ENCODE results near the gene DOHH.

DOHH gene

GRCh38 chr19:3544742-3545668 is 44.5 kb upstream of the DOHH start:
- H3K9me3 ChIP-seq (ENCODE audit: control insufficient read depth, insufficient read depth, low read depth, low read length) = no peaks in the 10 kb centered on the region
- POLR2A ChIA-PET = interaction anchor here (0.6 to 1.2 kb wide), 5 partner anchors 12 to 44 kb away, joined by 3 to 4 read pairs (median 3); no protein-coding TSS in a partner anchor
- no peaks in the 10 kb centered on the region for H3K4me1 ChIP-seq (ENCODE audit: control insufficient read depth, insufficient read depth, low read length)
- H3K4me3 ChIP-seq (ENCODE audit: low read depth, low read length) = no peak overlapping the region
- CTCF ChIA-PET = interaction anchor here (0.6 to 2.8 kb wide), 19 partner anchors 10 to 514 kb away, joined by 3 to 21 read pairs (median 3); no protein-coding TSS in a partner anchor
- peaks cover under 1 to 41% of the 10 kb centered on the region in 2 experiments; a peak in 2 of 3 replicates for H3K36me3 ChIP-seq (ENCODE audit: control insufficient read depth in 2 of 2, insufficient read depth in 1 of 2, low read length in 2 of 2)
- no peak overlapping the region for H3K27ac ChIP-seq (ENCODE audit: extremely low read depth, low read depth, low read length)
- TF ChIP-seq ATF2 (tag by site-specific recombination; IDR thresholded peaks at IDR 0.05; ENCODE audit: low read depth) (no peak), ZNF600 (tag by site-specific recombination; IDR thresholded peaks at IDR 0.05) (peak; percentile 82), ZNF692 (tag by site-specific recombination; IDR thresholded peaks at IDR 0.05) (peak; percentile 48; the same call in 1 of the 2 replicates), ZNF785 (tag by site-specific recombination; IDR thresholded peaks at IDR 0.05) (no peak), KLF17 (tag by site-specific recombination; IDR thresholded peaks at IDR 0.05) (peak; percentile 23), ZNF16 (tag by site-specific recombination; IDR thresholded peaks at IDR 0.05; ENCODE audit: low read depth) (peak; percentile 97), OSR2 (tag by site-specific recombination; IDR thresholded peaks at IDR 0.05) (no peak), CTCF (tag by site-specific recombination; IDR thresholded peaks at IDR 0.05) (peak; percentile 96), ZBTB8A (tag by site-specific recombination; IDR thresholded peaks at IDR 0.05) (0 out of 2 replicates have a peak, but pooled peaks have one; percentile 11), PRDM10 (tag by site-specific recombination; IDR thresholded peaks at IDR 0.05) (peak; percentile 94), SP7 (tag by site-specific recombination; IDR thresholded peaks at IDR 0.05) (peak; percentile 55), ZBTB17 (tag by site-specific recombination; IDR thresholded peaks at IDR 0.05) (peak; percentile 29; the same call in 1 of the 2 replicates), ZNF19 (tag by site-specific recombination; IDR thresholded peaks at IDR 0.05; ENCODE audit: low read depth) (no peak), KLF7 (tag by site-specific recombination; IDR thresholded peaks at IDR 0.05; ENCODE audit: borderline replicate concordance) (no peak), ZNF391 (tag by site-specific recombination; IDR thresholded peaks at IDR 0.05; ENCODE audit: borderline replicate concordance, low read depth) (peak; percentile 83; the same call in 1 of the 2 replicates), ZFHX2 (tag by site-specific recombination; conservative IDR thresholded peaks at IDR 0.05) (peak; percentile 91), OVOL3 (tag by site-specific recombination; IDR thresholded peaks at IDR 0.05) (no peak), MZF1 (tag by site-specific recombination; IDR thresholded peaks at IDR 0.05; ENCODE audit: borderline replicate concordance) (no peak), GLIS1 (tag by site-specific recombination; IDR thresholded peaks at IDR 0.05) (0 out of 2 replicates have a peak, but pooled peaks have one; percentile 4), ZNF626 (tag by site-specific recombination; IDR thresholded peaks at IDR 0.05) (no peak), ZEB2 (tag by site-specific recombination; IDR thresholded peaks at IDR 0.05) (0 out of 2 replicates have a peak, but pooled peaks have one; percentile 43), PRDM6 (tag by site-specific recombination; IDR thresholded peaks at IDR 0.05) (no peak), SP2 (tag by site-specific recombination; IDR thresholded peaks at IDR 0.05) (peak; percentile 69)

Data from HEK293 (cell line).